ENCODE results near the gene PPP5C. TPM values are rescaled to one million over a fixed set of nuclear protein-coding genes. Genes with fewer than 3 reads are reported as not detected.

Gene PPP5C
- polyA plus RNA-seq, 3 donors = 9.9 to 76.3 (median 12.6) TPM

GRCh38 chr19:46380690-46381089 lies 33.8 kb downstream of the PPP5C start:
- Histone ChIP-seq H3K9me3 (replicated peaks in 1 of 2; ENCODE audit: control insufficient read depth in 1 of 2, insufficient read depth in 1 of 2, low read length in 2 of 2) (no peaks in the 10 kb centered on the region), H3K9ac (ENCODE audit: insufficient read depth, low read length, poor library complexity, severe bottlenecking) (no peak overlapping the region), H3K4me2 (replicated peaks; ENCODE audit: extremely low read depth, low read length, poor library complexity, severe bottlenecking) (no peak overlapping the region), H3K4me1 (ENCODE audit: control insufficient read depth in 1 of 2, insufficient read depth in 2 of 2, low read length in 2 of 2) (no peaks in the 10 kb centered on the region), H2AFZ (ENCODE audit: insufficient read depth, low read depth, low read length, poor library complexity, severe bottlenecking) (no peak overlapping the region), H3K79me2 (ENCODE audit: insufficient read depth, low read length) (no peaks in the 10 kb centered on the region), H3K36me3 (replicated peaks in 1 of 2; ENCODE audit: control insufficient read depth in 1 of 2, insufficient read depth in 2 of 2, low read length in 2 of 2) (peaks cover 80 to 100% of the 10 kb centered on the region in 2 donors), H3K27ac (ENCODE audit: low read depth in 1 of 2, low read length in 2 of 2) (no peak overlapping the region), H4K20me1 (ENCODE audit: insufficient read depth, low read length) (no peaks in the 10 kb centered on the region), H3K4me3 (replicated peaks in 1 of 3; ENCODE audit: low read depth in 2 of 3, low read length in 3 of 3) (no peak overlapping the region), H3K27me3 (ENCODE audit: control insufficient read depth in 2 of 2, insufficient read depth in 2 of 2, low read length in 2 of 2) (no peaks in the 10 kb centered on the region)
- H3K36me3 Mint-ChIP-seq = peaks cover 82 to 94% of the 10 kb centered on the region in 2 donors
- TF ChIP-seq, protein P1, sequence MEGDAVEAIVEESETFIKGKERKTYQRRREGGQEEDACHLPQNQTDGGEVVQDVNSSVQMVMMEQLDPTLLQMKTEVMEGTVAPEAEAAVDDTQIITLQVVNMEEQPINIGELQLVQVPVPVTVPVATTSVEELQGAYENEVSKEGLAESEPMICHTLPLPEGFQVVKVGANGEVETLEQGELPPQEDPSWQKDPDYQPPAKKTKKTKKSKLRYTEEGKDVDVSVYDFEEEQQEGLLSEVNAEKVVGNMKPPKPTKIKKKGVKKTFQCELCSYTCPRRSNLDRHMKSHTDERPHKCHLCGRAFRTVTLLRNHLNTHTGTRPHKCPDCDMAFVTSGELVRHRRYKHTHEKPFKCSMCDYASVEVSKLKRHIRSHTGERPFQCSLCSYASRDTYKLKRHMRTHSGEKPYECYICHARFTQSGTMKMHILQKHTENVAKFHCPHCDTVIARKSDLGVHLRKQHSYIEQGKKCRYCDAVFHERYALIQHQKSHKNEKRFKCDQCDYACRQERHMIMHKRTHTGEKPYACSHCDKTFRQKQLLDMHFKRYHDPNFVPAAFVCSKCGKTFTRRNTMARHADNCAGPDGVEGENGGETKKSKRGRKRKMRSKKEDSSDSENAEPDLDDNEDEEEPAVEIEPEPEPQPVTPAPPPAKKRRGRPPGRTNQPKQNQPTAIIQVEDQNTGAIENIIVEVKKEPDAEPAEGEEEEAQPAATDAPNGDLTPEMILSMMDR (IDR thresholded peaks at IDR 0.05) = no peak
- H3K4me3 Mint-ChIP-seq = no peak overlapping the region
- no peak overlapping the region for H3K27ac Mint-ChIP-seq
- peaks cover 0 to 4% (median 3%) of the 10 kb centered on the region in 3 donors for H3K27me3 Mint-ChIP-seq (ENCODE audit: low read depth in 3 of 3)
- peaks cover 0 to 3% (median 0%) of the 10 kb centered on the region in 7 donors for H3K9me3 Mint-ChIP-seq
- no CpG with 5 or more reads among the region's 2 CpGs for WGBS (ENCODE audit: insufficient coverage)
- no peak for DNase-seq
- no peaks in the 10 kb centered on the region for H3K4me1 Mint-ChIP-seq
- intact Hi-C loops (cut with micrococcal nuclease) = no loop called here

- H3K36me3 ChIP-seq (replicated peaks in 1 of 2; ENCODE audit: control insufficient read depth in 1 of 2, insufficient read depth in 2 of 2, low read length in 2 of 2) = peaks cover 77 to 100% of the 10 kb centered on the region in 2 donors
- WGBS (ENCODE audit: insufficient coverage) = no CpG with 5 or more reads among the region's 2 CpGs
- H3K9me3 ChIP-seq (replicated peaks in 1 of 2; ENCODE audit: control insufficient read depth in 1 of 2, insufficient read depth in 1 of 2, low read length in 2 of 2) = no peaks in the 10 kb centered on the region
- peaks cover 80 to 93% of the 10 kb centered on the region in 2 donors for H3K36me3 Mint-ChIP-seq
- H3K4me1 Mint-ChIP-seq = no peaks in the 10 kb centered on the region
- H3K4me3 ChIP-seq (replicated peaks in 1 of 3; ENCODE audit: low read depth in 2 of 3, low read length in 3 of 3) = no peak overlapping the region
- no peak overlapping the region for H3K4me3 Mint-ChIP-seq
- H3K27ac ChIP-seq (ENCODE audit: low read depth in 1 of 2, low read length in 2 of 2) = no peak overlapping the region
- intact Hi-C loops (cut with micrococcal nuclease) = no loop called here
- no peak overlapping the region for H3K9ac ChIP-seq (ENCODE audit: insufficient read depth, low read length, poor library complexity, severe bottlenecking)
- no peaks in the 10 kb centered on the region for H3K79me2 ChIP-seq (ENCODE audit: insufficient read depth, low read length)
- H2AFZ ChIP-seq (ENCODE audit: insufficient read depth, low read depth, low read length, poor library complexity, severe bottlenecking) = no peak overlapping the region
- no peak for DNase-seq
- peaks cover 0 to 4% (median 3%) of the 10 kb centered on the region in 3 donors for H3K27me3 Mint-ChIP-seq (ENCODE audit: low read depth in 3 of 3)
- peak overlapping the region in 2 of 7 donors; percentile 1 to 75 for H3K27ac Mint-ChIP-seq
- no peaks in the 10 kb centered on the region for H4K20me1 ChIP-seq (ENCODE audit: insufficient read depth, low read length)
- TF ChIP-seq, protein P1 (IDR thresholded peaks at IDR 0.05) = no peak
- H3K27me3 ChIP-seq (ENCODE audit: control insufficient read depth in 2 of 2, insufficient read depth in 2 of 2, low read length in 2 of 2) = no peaks in the 10 kb centered on the region
- no peaks in the 10 kb centered on the region for H3K4me1 ChIP-seq (ENCODE audit: control insufficient read depth in 1 of 2, insufficient read depth in 2 of 2, low read length in 2 of 2)
- peaks cover 0 to 3% (median 0%) of the 10 kb centered on the region in 7 donors for H3K9me3 Mint-ChIP-seq
- H3K4me2 ChIP-seq (replicated peaks; ENCODE audit: extremely low read depth, low read length, poor library complexity, severe bottlenecking) = no peak overlapping the region
Observed at GRCh38 chr19:46381346-46381745, 34.5 kb downstream of the PPP5C start.
